HL-60 (cell line): ENCODE data around the gene MET.

Experiments used
- DNase-seq, 2 experiments: peaks; one replicate each; pipeline ENCODE4 v3.0.0-alpha.2; 2010 to 2020; ENCODE audit warnings: low read depth in 1 of 2, low spot score in 1 of 2
- H3K27ac ChIP-seq: fragments of 250-450 bp; sonication (Bioruptor Pico); replicated peaks from 2 replicates; pipeline ENCODE4 v1.5.1; 2020; ENCODE audit warnings: mild to moderate bottlenecking, moderate library complexity
- H3K27me3 ChIP-seq: fragments of 250-450 bp; sonication (Bioruptor Pico); 2 replicates; pipeline ENCODE4 v1.5.1; 2021; ENCODE audit warnings: mild to moderate bottlenecking, moderate library complexity; ENCODE audit not compliant: insufficient read depth, poor library complexity, severe bottlenecking
- H3K4me3 ChIP-seq: replicated peaks from 2 replicates; pipeline ENCODE4 v1.5.1; 2011; ENCODE audit warnings: mild to moderate bottlenecking, control low read depth, low read length; ENCODE audit not compliant: insufficient read depth
- CTCF ChIP-seq: IDR thresholded peaks from one replicate; pipeline ENCODE4 v1.5.1; 2011; ENCODE audit warnings: low read length, control low read depth, inconsistent platforms; ENCODE audit not compliant: insufficient read depth
- GABPA ChIP-seq: IDR thresholded peaks from 2 replicates; pipeline ENCODE4 v1.6.1; 2012; ENCODE audit warnings: low read depth
- POLR2AphosphoS5 ChIP-seq: IDR thresholded peaks from 2 replicates; pipeline ENCODE4 v1.6.1; 2012; ENCODE audit warnings: low read depth
- REST ChIP-seq: IDR thresholded peaks from 2 replicates; pipeline ENCODE4 v1.6.1; 2012; ENCODE audit warnings: low read depth; ENCODE audit not compliant: insufficient replicate concordance
- SPI1 ChIP-seq: IDR thresholded peaks from 2 replicates; pipeline ENCODE4 v1.6.1; 2012; ENCODE audit warnings: low read depth, mild to moderate bottlenecking, borderline replicate concordance

Gene MET

GRCh38 chr7:116734710-116735109 is 62.7 kb downstream of the MET start:
- H3K4me3 ChIP-seq, result no peak overlapping the region
- no peak for TF ChIP-seq CTCF
- H3K27ac ChIP-seq, result no peak overlapping the region
- DNase-seq, result no peak
- H3K27me3 ChIP-seq, result peaks cover 5% of the 10 kb centered on the region

- no peak overlapping the region for H3K27ac ChIP-seq
- peaks cover 5% of the 10 kb centered on the region for H3K27me3 ChIP-seq
- DNase-seq, result no peak
- no peak for TF ChIP-seq GABPA
- no peak for TF ChIP-seq SPI1
- TF ChIP-seq REST, result no peak
- no peak for TF ChIP-seq POLR2AphosphoS5
- no peak overlapping the region for H3K4me3 ChIP-seq
These were observed 65.1 kb downstream of the MET start for GRCh38 chr7:116736927-116737715.

GRCh38 chr7:116738378-116738777 is 66.4 kb downstream of the MET start:
- Histone ChIP-seq H3K4me3 (no peak overlapping the region), H3K27me3 (peaks cover 5% of the 10 kb centered on the region), H3K27ac (no peak overlapping the region)
- DNase-seq, result no peak
- TF ChIP-seq GABPA (no peak), REST (no peak), POLR2AphosphoS5 (no peak), CTCF (no peak), SPI1 (no peak)

GRCh38 chr7:116739307-116739706 is 67.3 kb downstream of the MET start:
- Histone ChIP-seq H3K27ac (no peak overlapping the region), H3K27me3 (peaks cover 3% of the 10 kb centered on the region), H3K4me3 (no peak overlapping the region)
- TF ChIP-seq POLR2AphosphoS5 (no peak), CTCF (no peak), SPI1 (no peak), REST (no peak), GABPA (no peak)
- no peak for DNase-seq
